Measurements from ENCODE around the gene RUNX1.
A peak's percentile ranks its signal among the peaks of the same experiment; 100 is the strongest.
"Not testable (repeated sequence)": the region's sequence is repeated elsewhere in the genome, so short reads cannot be mapped to it uniquely, and the experiment has no call there.

Gene RUNX1

GRCh38 chr21:34807881-34808568 is 241.1 kb downstream of the RUNX1 start:
- no peaks in the 10 kb centered on the region for H3K36me3 ChIP-seq (ENCODE audit: control insufficient read depth, insufficient read depth, low read length)
- no peaks in the 10 kb centered on the region for H3K27me3 ChIP-seq (ENCODE audit: control insufficient read depth, insufficient read depth, low read length)
- no peak overlapping the region for H3K4me3 ChIP-seq (ENCODE audit: low read length)
- peaks cover 24% of the 10 kb centered on the region for H3K4me1 ChIP-seq (ENCODE audit: control insufficient read depth, insufficient read depth, low read length)
- no peak overlapping the region for H3K9ac ChIP-seq (ENCODE audit: low read length)
- H3K9me3 ChIP-seq (ENCODE audit: control insufficient read depth, low read length) = no peaks in the 10 kb centered on the region

GRCh38 chr21:34807146-34807880 is 241.8 kb downstream of the RUNX1 start:
- Histone ChIP-seq H3K36me3 (ENCODE audit: control insufficient read depth, insufficient read depth, low read length) (no peaks in the 10 kb centered on the region), H3K9me3 (ENCODE audit: control insufficient read depth, low read length) (no peaks in the 10 kb centered on the region), H3K4me1 (ENCODE audit: control insufficient read depth, insufficient read depth, low read length) (peaks cover 19% of the 10 kb centered on the region), H3K4me3 (ENCODE audit: low read length) (no peak overlapping the region), H3K9ac (ENCODE audit: low read length) (no peak overlapping the region), H3K27me3 (ENCODE audit: control insufficient read depth, insufficient read depth, low read length) (no peaks in the 10 kb centered on the region)

- no peaks in the 10 kb centered on the region for H3K9me3 ChIP-seq (ENCODE audit: control insufficient read depth, low read length)
- H3K9ac ChIP-seq (ENCODE audit: low read length) = no peak overlapping the region
- H3K4me3 ChIP-seq (ENCODE audit: low read length) = no peak overlapping the region
- peaks cover 19% of the 10 kb centered on the region for H3K4me1 ChIP-seq (ENCODE audit: control insufficient read depth, insufficient read depth, low read length)
- H3K36me3 ChIP-seq (ENCODE audit: control insufficient read depth, insufficient read depth, low read length) = no peaks in the 10 kb centered on the region
- no peaks in the 10 kb centered on the region for H3K27me3 ChIP-seq (ENCODE audit: control insufficient read depth, insufficient read depth, low read length)
Measured at GRCh38 chr21:34806423-34806822, 242.7 kb downstream of the RUNX1 start.

- Histone ChIP-seq H3K9me3 (ENCODE audit: control insufficient read depth, low read length) (no peaks in the 10 kb centered on the region), H3K9ac (ENCODE audit: low read length) (no peak overlapping the region), H3K4me3 (ENCODE audit: low read length) (no peak overlapping the region), H3K36me3 (ENCODE audit: control insufficient read depth, insufficient read depth, low read length) (no peaks in the 10 kb centered on the region), H3K27me3 (ENCODE audit: control insufficient read depth, insufficient read depth, low read length) (no peaks in the 10 kb centered on the region), H3K4me1 (ENCODE audit: control insufficient read depth, insufficient read depth, low read length) (peaks cover 30% of the 10 kb centered on the region)
Measured at GRCh38 chr21:34805157-34805556, 243.9 kb downstream of the RUNX1 start.

GRCh38 chr21:34804584-34804983 is 244.5 kb downstream of the RUNX1 start:
- not testable (repeated sequence) for H3K4me3 ChIP-seq (ENCODE audit: low read length); H3K27me3 ChIP-seq (ENCODE audit: control insufficient read depth, insufficient read depth, low read length); H3K9ac ChIP-seq (ENCODE audit: low read length); H3K9me3 ChIP-seq (ENCODE audit: control insufficient read depth, low read length); H3K36me3 ChIP-seq (ENCODE audit: control insufficient read depth, insufficient read depth, low read length)
- H3K4me1 ChIP-seq (ENCODE audit: control insufficient read depth, insufficient read depth, low read length) = peaks cover 32% of the 10 kb centered on the region

GRCh38 chr21:34803782-34804370 is 245.2 kb downstream of the RUNX1 start:
- H3K4me1 ChIP-seq (ENCODE audit: control insufficient read depth, insufficient read depth, low read length) = peaks cover 35% of the 10 kb centered on the region
- H3K27me3 ChIP-seq (ENCODE audit: control insufficient read depth, insufficient read depth, low read length) = no peaks in the 10 kb centered on the region
- no peaks in the 10 kb centered on the region for H3K9me3 ChIP-seq (ENCODE audit: control insufficient read depth, low read length)
- H3K9ac ChIP-seq (ENCODE audit: low read length) = no peak overlapping the region
- H3K36me3 ChIP-seq (ENCODE audit: control insufficient read depth, insufficient read depth, low read length) = no peaks in the 10 kb centered on the region
- no peak overlapping the region for H3K4me3 ChIP-seq (ENCODE audit: low read length)

GRCh38 chr21:34802180-34802899 is 246.8 kb downstream of the RUNX1 start:
- no peak overlapping the region for H3K9ac ChIP-seq (ENCODE audit: low read length)
- H3K27me3 ChIP-seq (ENCODE audit: control insufficient read depth, insufficient read depth, low read length) = no peaks in the 10 kb centered on the region
- no peaks in the 10 kb centered on the region for H3K9me3 ChIP-seq (ENCODE audit: control insufficient read depth, low read length)
- H3K4me3 ChIP-seq (ENCODE audit: low read length) = no peak overlapping the region
- H3K4me1 ChIP-seq (ENCODE audit: control insufficient read depth, insufficient read depth, low read length) = peaks cover 39% of the 10 kb centered on the region
- H3K36me3 ChIP-seq (ENCODE audit: control insufficient read depth, insufficient read depth, low read length) = peaks cover 2% of the 10 kb centered on the region

- H3K4me1 ChIP-seq (ENCODE audit: control insufficient read depth, insufficient read depth, low read length) = peaks cover 46% of the 10 kb centered on the region
- H3K27me3 ChIP-seq (ENCODE audit: control insufficient read depth, insufficient read depth, low read length) = no peaks in the 10 kb centered on the region
- H3K36me3 ChIP-seq (ENCODE audit: control insufficient read depth, insufficient read depth, low read length) = peaks cover 7% of the 10 kb centered on the region
- no peak overlapping the region for H3K9ac ChIP-seq (ENCODE audit: low read length)
- H3K4me3 ChIP-seq (ENCODE audit: low read length) = no peak overlapping the region
- H3K9me3 ChIP-seq (ENCODE audit: control insufficient read depth, low read length) = no peaks in the 10 kb centered on the region
Measured at GRCh38 chr21:34801519-34802132, 247.5 kb downstream of the RUNX1 start.

GRCh38 chr21:34800797-34801518 is 248.1 kb downstream of the RUNX1 start:
- Histone ChIP-seq H3K4me3 (ENCODE audit: low read length) (no peak overlapping the region), H3K36me3 (ENCODE audit: control insufficient read depth, insufficient read depth, low read length) (peaks cover 7% of the 10 kb centered on the region), H3K4me1 (ENCODE audit: control insufficient read depth, insufficient read depth, low read length) (peaks cover 53% of the 10 kb centered on the region), H3K9ac (ENCODE audit: low read length) (peak overlapping the region; percentile 6), H3K27me3 (ENCODE audit: control insufficient read depth, insufficient read depth, low read length) (no peaks in the 10 kb centered on the region), H3K9me3 (ENCODE audit: control insufficient read depth, low read length) (no peaks in the 10 kb centered on the region)

GRCh38 chr21:34799092-34799491 is 250.0 kb downstream of the RUNX1 start:
- Histone ChIP-seq H3K4me1 (ENCODE audit: control insufficient read depth, insufficient read depth, low read length) (peaks cover 67% of the 10 kb centered on the region), H3K36me3 (ENCODE audit: control insufficient read depth, insufficient read depth, low read length) (peaks cover 7% of the 10 kb centered on the region), H3K27me3 (ENCODE audit: control insufficient read depth, insufficient read depth, low read length) (no peaks in the 10 kb centered on the region), H3K4me3 (ENCODE audit: low read length) (no peak overlapping the region), H3K9me3 (ENCODE audit: control insufficient read depth, low read length) (no peaks in the 10 kb centered on the region), H3K9ac (ENCODE audit: low read length) (no peak overlapping the region)

GRCh38 chr21:34797921-34798535 is 251.1 kb downstream of the RUNX1 start:
- Histone ChIP-seq H3K9ac (ENCODE audit: low read length) (no peak overlapping the region), H3K27me3 (ENCODE audit: control insufficient read depth, insufficient read depth, low read length) (no peaks in the 10 kb centered on the region), H3K36me3 (ENCODE audit: control insufficient read depth, insufficient read depth, low read length) (peaks cover 7% of the 10 kb centered on the region), H3K4me3 (ENCODE audit: low read length) (no peak overlapping the region), H3K4me1 (ENCODE audit: control insufficient read depth, insufficient read depth, low read length) (peaks cover 67% of the 10 kb centered on the region), H3K9me3 (ENCODE audit: control insufficient read depth, low read length) (no peaks in the 10 kb centered on the region)

Measured in mucosa of stomach (tissue), 1 donor.